IMR-90 (cell line): ENCODE data around the gene SYNGR3. TPM values are rescaled to one million over a fixed set of nuclear protein-coding genes. Genes with fewer than 3 reads are reported as not detected.
A peak's percentile ranks its signal among the peaks of the same experiment; 100 is the strongest.

Experiments used
- ATAC-seq: fragments of 200-7000 bp; cut with Tn5 transposase; 2 replicates; pipeline ENCODE4 v1.9.1; 2020; ENCODE audit warnings: low read depth, mild to moderate bottlenecking, moderate library complexity
- BruUV-seq: library from RNA; stranded (reverse); fragments of 400-500 nt; replicated peaks from 2 replicates; lab custom pipeline; 2021; lab: Mats Ljungman, UMichigan
- CTCF ChIA-PET: fragments of 300-600 bp; formaldehyde crosslinking; extraction: SDS; loops from one replicate; lab custom pipeline; 2021; ENCODE audit warnings: antibody characterized with exemption; lab: Yijun Ruan, JAX
- POLR2A ChIA-PET: fragments of 300-600 bp; sonication (Branson Sonifier 250); formaldehyde crosslinking; loops from one replicate; lab custom pipeline; 2022; ENCODE audit warnings: antibody characterized with exemption; ENCODE audit not compliant: unreplicated experiment; lab: Charles Lee
- DNase-seq: peaks from one replicate; pipeline ENCODE4 v3.0.0; 2013
- H2AFZ ChIP-seq: replicated peaks from 2 replicates; pipeline ENCODE3; 2013; ENCODE audit warnings: low read length, mild to moderate bottlenecking; ENCODE audit not compliant: poor library complexity
- H2AK5ac ChIP-seq: 2 replicates; pipeline ENCODE4 v1.6.1; 2013; ENCODE audit warnings: low read depth, low read length, inconsistent platforms
- H2AK9ac ChIP-seq: replicated peaks from 2 replicates; pipeline ENCODE3; 2013; ENCODE audit warnings: mild to moderate bottlenecking, low read depth, low read length, moderate library complexity; ENCODE audit not compliant: poor library complexity
- H2BK120ac ChIP-seq: 2 replicates; pipeline ENCODE4 v1.6.1; 2013; ENCODE audit warnings: low read depth, low read length, inconsistent platforms
- H2BK15ac ChIP-seq: 3 replicates; pipeline ENCODE4 v1.6.1; 2013; ENCODE audit warnings: low read depth, low read length, inconsistent platforms
- H2BK20ac ChIP-seq: 2 replicates; pipeline ENCODE4 v1.6.1; 2013; ENCODE audit warnings: low read depth, mild to moderate bottlenecking, inconsistent platforms, low read length, moderate library complexity
- H2BK5ac ChIP-seq: 2 replicates; pipeline ENCODE4 v1.6.1; 2013; ENCODE audit warnings: mild to moderate bottlenecking, low read depth, low read length, inconsistent platforms; ENCODE audit not compliant: poor library complexity, severe bottlenecking
- H3K14ac ChIP-seq: replicated peaks from 2 replicates; pipeline ENCODE4 v1.6.1; 2013; ENCODE audit warnings: low read depth, low read length, inconsistent platforms
- H3K18ac ChIP-seq: 2 replicates; pipeline ENCODE4 v1.6.1; 2013; ENCODE audit warnings: low read depth, low read length, control low read depth
- H3K23ac ChIP-seq: 2 replicates; pipeline ENCODE4 v1.6.1; 2013; ENCODE audit warnings: low read depth, low read length, inconsistent platforms
- H3K27ac ChIP-seq: 2 replicates; pipeline ENCODE4 v1.5.1; 2013; ENCODE audit warnings: mild to moderate bottlenecking, control low read depth, low read length; ENCODE audit not compliant: insufficient read depth
- H3K27me3 ChIP-seq: 2 replicates; pipeline ENCODE4 v1.6.1; 2013; ENCODE audit warnings: low read length; ENCODE audit not compliant: control insufficient read depth, insufficient read depth
- H3K36me3 ChIP-seq: 2 replicates; pipeline ENCODE4 v1.6.1; 2013; ENCODE audit warnings: low read length, mixed read lengths; ENCODE audit not compliant: control insufficient read depth, insufficient read depth
- H3K4ac ChIP-seq: 2 replicates; pipeline ENCODE4 v1.6.1; 2013; ENCODE audit warnings: low read depth, low read length, inconsistent platforms
- H3K4me1 ChIP-seq: 2 replicates; pipeline ENCODE4 v1.6.1; 2013; ENCODE audit warnings: low read length, mixed read lengths; ENCODE audit not compliant: control insufficient read depth, insufficient read depth
- H3K4me2 ChIP-seq: 2 replicates; pipeline ENCODE4 v1.6.1; 2013; ENCODE audit warnings: low read depth, mild to moderate bottlenecking, control low read depth, low read length, moderate library complexity
- H3K4me3 ChIP-seq: 2 replicates; pipeline ENCODE4 v1.5.1; 2013; ENCODE audit warnings: low read depth, mild to moderate bottlenecking, control low read depth, low read length, moderate library complexity; ENCODE audit not compliant: insufficient read depth
- H3K56ac ChIP-seq: 2 replicates; pipeline ENCODE4 v1.6.1; 2013; ENCODE audit warnings: low read length, inconsistent platforms; ENCODE audit not compliant: insufficient read depth; ENCODE audit errors: extremely low read depth
- H3K79me1 ChIP-seq, 2 experiments: 2 replicates each; pipeline ENCODE4 v1.6.1; 2013; ENCODE audit warnings: low read length in 2 of 2, inconsistent platforms in 1 of 2, low read depth in 1 of 2
- H3K9ac ChIP-seq: 2 replicates; pipeline ENCODE4 v1.6.1; 2013; ENCODE audit warnings: low read depth, low read length, control low read depth
- H3K9me1 ChIP-seq: 2 replicates; pipeline ENCODE4 v1.6.1; 2013; ENCODE audit warnings: low read length, inconsistent platforms; ENCODE audit not compliant: insufficient read depth
- H3K9me3 ChIP-seq: 2 replicates; pipeline ENCODE4 v1.6.1; 2013; ENCODE audit warnings: low read length; ENCODE audit not compliant: control insufficient read depth, insufficient read depth
- H4K20me1 ChIP-seq: 2 replicates; pipeline ENCODE4 v1.6.1; 2013; ENCODE audit warnings: low read length, inconsistent platforms; ENCODE audit not compliant: insufficient read depth
- H4K5ac ChIP-seq: 2 replicates; pipeline ENCODE4 v1.6.1; 2013; ENCODE audit warnings: mild to moderate bottlenecking, low read depth, low read length, control low read depth
- H4K8ac ChIP-seq, 2 experiments: 2 replicates each; pipeline ENCODE4 v1.6.1; 2013; ENCODE audit warnings: low read depth in 2 of 2, low read length in 2 of 2, control low read depth in 1 of 2, inconsistent platforms in 1 of 2
- H4K91ac ChIP-seq: 2 replicates; pipeline ENCODE4 v1.6.1; 2013; ENCODE audit warnings: low read depth, low read length, inconsistent platforms; ENCODE audit not compliant: insufficient read depth
- BHLHE40 ChIP-seq: fragments of 150-350 bp; IDR thresholded peaks from 2 replicates; pipeline ENCODE4 v1.6.1; 2016; ENCODE audit warnings: mild to moderate bottlenecking, low read depth, low read length
- CHD1 ChIP-seq: IDR thresholded peaks from 2 replicates; pipeline ENCODE4 v1.6.1; 2012; ENCODE audit warnings: low read depth, low read length, improper control_type of control experiment
- FOS ChIP-seq: fragments of 150-350 bp; IDR thresholded peaks from 2 replicates; pipeline ENCODE4 v1.6.1; 2016; ENCODE audit warnings: low read depth, low read length
- MAFK ChIP-seq: IDR thresholded peaks from 2 replicates; pipeline ENCODE4 v1.6.1; 2012; ENCODE audit warnings: low read depth, low read length, improper control_type of control experiment
- RFX5 ChIP-seq: IDR thresholded peaks from 2 replicates; pipeline ENCODE4 v1.8.0; 2012; ENCODE audit warnings: low read depth, mild to moderate bottlenecking, low read length, moderate library complexity
- WGBS, 2 experiments: methylation state at CpG; one replicate each; pipeline versions ENCODE4 v1.1.5 to v1.1.7; 2013; ENCODE audit warnings: missing lambda C conversion rate in 2 of 2; ENCODE audit not compliant: insufficient read length in 1 of 2; ENCODE audit errors: extremely low coverage in 2 of 2; 5-methylcytosine and 5-hydroxymethylcytosine counted together
- dilution Hi-C: fragments of 300-500 bp; cut with HindIII; formaldehyde crosslinking; loops from one replicate; pipeline ENCODE4 v1.14.3; 2018; ENCODE audit warnings: low sequenced_read_pairs; ENCODE audit not compliant: unreplicated experiment
- in situ Hi-C: fragments of 300-500 bp; cut with MboI; formaldehyde crosslinking; loops from 3 replicates; pipeline ENCODE4 v1.14.3; 2019; ENCODE audit warnings: low sequenced_read_pairs, inconsistent platforms, mixed read lengths
- intact Hi-C: fragments of 100-400 bp; cut with micrococcal nuclease; formaldehyde crosslinking; loops from 2 replicates; pipeline ENCODE4 v1.10.0; 2022
- polyA plus RNA-seq, 3 experiments: library from polyadenylated mRNA; depleted of rRNA; stranded (reverse); fragments of >200 nt; gene quantifications; 2 replicates each; pipeline ENCODE4 v1.2.3, GENCODE V29; 2012; ENCODE audit warnings: low replicate concordance in 1 of 3
- total RNA-seq: library from RNA; depleted of rRNA; stranded (reverse); fragments of >200 nt; gene quantifications from 2 replicates; pipeline ENCODE4 v1.2.3, GENCODE V29; 2012
- TF ChIP-seq, protein P1 (sequence below): fragments of 150-350 bp; IDR thresholded peaks from 2 replicates; pipeline ENCODE4 v1.6.1; 2016; ENCODE audit warnings: low read depth, mild to moderate bottlenecking, low read length, moderate library complexity, borderline replicate concordance

The SYNGR3 gene
- total and polyA plus RNA-seq, 2 of the 4 experiments (the other 2 are of a cell fraction) = 1.8 to 5.8 TPM

GRCh38 chr16:1982991-1983543 lies 6.7 kb upstream of the SYNGR3 start:
- Histone ChIP-seq H3K4me3 (peak overlapping the region; percentile 76), H3K9me1 (peaks cover 9% of the 10 kb centered on the region), H2AFZ (peak overlapping the region; percentile 94), H3K9ac (no peak overlapping the region), H4K20me1 (no peaks in the 10 kb centered on the region; the same call in none of the 2 replicates), H3K4me1 (peaks cover 8% of the 10 kb centered on the region), H4K91ac (no peak overlapping the region; the same call in 1 of the 2 replicates), H3K23ac (peak overlapping the region; percentile 79), H2BK20ac (no peak overlapping the region), H2BK5ac (no peak overlapping the region), H2AK9ac (no peak overlapping the region), H4K5ac (no peak overlapping the region), H3K9me3 (no peaks in the 10 kb centered on the region), H3K79me1 (peaks cover 21 to 29% of the 10 kb centered on the region in 2 experiments), H2AK5ac (peak overlapping the region; percentile 34), H3K18ac (no peak overlapping the region), H3K4me2 (peak overlapping the region; percentile 92), H3K27me3 (peaks cover 31% of the 10 kb centered on the region; the same call in 1 of the 2 replicates), H4K8ac (no peak overlapping the region), H3K56ac (no peak overlapping the region), H2BK120ac (no peak overlapping the region), H3K4ac (no peak overlapping the region), H2BK15ac (no peak overlapping the region), H3K14ac (no peak overlapping the region), H3K27ac (no peak overlapping the region), H3K36me3 (peaks cover 25% of the 10 kb centered on the region)
- DNase-seq (no peak), ATAC-seq (no peak)
- no peak for TF ChIP-seq RFX5
- no peak for TF ChIP-seq CHD1
- no peak for TF ChIP-seq MAFK
- no peak for TF ChIP-seq BHLHE40
- TF ChIP-seq FOS = no peak
- TF ChIP-seq, protein P1, sequence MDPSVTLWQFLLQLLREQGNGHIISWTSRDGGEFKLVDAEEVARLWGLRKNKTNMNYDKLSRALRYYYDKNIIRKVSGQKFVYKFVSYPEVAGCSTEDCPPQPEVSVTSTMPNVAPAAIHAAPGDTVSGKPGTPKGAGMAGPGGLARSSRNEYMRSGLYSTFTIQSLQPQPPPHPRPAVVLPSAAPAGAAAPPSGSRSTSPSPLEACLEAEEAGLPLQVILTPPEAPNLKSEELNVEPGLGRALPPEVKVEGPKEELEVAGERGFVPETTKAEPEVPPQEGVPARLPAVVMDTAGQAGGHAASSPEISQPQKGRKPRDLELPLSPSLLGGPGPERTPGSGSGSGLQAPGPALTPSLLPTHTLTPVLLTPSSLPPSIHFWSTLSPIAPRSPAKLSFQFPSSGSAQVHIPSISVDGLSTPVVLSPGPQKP = no peak
- 25% methylated on average over 9 of the region's 19 CpGs; no CpG with 5 or more reads in 1 of the 2 experiments for WGBS, 2 experiments
- intact Hi-C loops (no loop called here), in situ Hi-C loops (no loop called here), dilution Hi-C loops (no loop called here)
- ChIA-PET CTCF (interaction anchor here (0.7 kb wide), 1 partner anchor 173 kb away, joined by 5 read pairs; no protein-coding TSS in a partner anchor), POLR2A (no interaction called here)
- BruUV-seq = no TSS peak
